K562 (cell line): ENCODE results near the gene DUSP10. TPM values are rescaled to one million over a fixed set of nuclear protein-coding genes. Genes with fewer than 3 reads are reported as not detected.

ENCODE experiments used
- BCOR ChIP-seq: fragments of 450-650 bp; IDR thresholded peaks from 2 replicates; pipeline ENCODE4 v1.6.1; 2016
- CREB1 ChIP-seq, 2 experiments: sonication (generic) in 1 of 2; formaldehyde crosslinking in 1 of 2; IDR thresholded peaks; 2 replicates each; pipeline versions ENCODE4 v1.6.1 to v1.8.0; 2012 to 2022; ENCODE audit warnings: inconsistent platforms in 1 of 2, mild to moderate bottlenecking in 1 of 2, missing genetic modification reagents in 1 of 2, moderate library complexity in 1 of 2
- ELF2 ChIP-seq: fragments of 250-450 bp; sonication (Bioruptor Pico); IDR thresholded peaks from 2 replicates; pipeline ENCODE4 v1.5.0; 2021; ENCODE audit warnings: mild to moderate bottlenecking
- ETV6 ChIP-seq, 3 experiments: fragments of 150-350 bp in 1 of 3; sonication (generic) in 1 of 3; formaldehyde crosslinking in 1 of 3; IDR thresholded peaks; 2 replicates each; pipeline versions ENCODE4 v1.6.1 to v1.8.0; 2014 to 2022; ENCODE audit warnings: borderline replicate concordance in 2 of 3, low read depth in 2 of 3, antibody characterized with exemption in 1 of 3, low read length in 1 of 3, mild to moderate bottlenecking in 1 of 3, missing genetic modification reagents in 1 of 3
- FOXJ2 ChIP-seq: fragments of 200-800 bp; sonication (Bioruptor generic); IDR thresholded peaks from 2 replicates; pipeline ENCODE4 v1.6.1; 2016; ENCODE audit warnings: missing genetic modification characterization, missing compliant biosample characterization
- KDM4B ChIP-seq, 2 experiments: fragments of 450-650 bp in 1 of 2; sonication (generic) in 1 of 2; IDR thresholded peaks; 2 replicates each; pipeline ENCODE4 v1.6.1; 2016 to 2017; ENCODE audit warnings: borderline replicate concordance in 2 of 2, antibody characterized with exemption in 1 of 2, low read depth in 1 of 2, mild to moderate bottlenecking in 1 of 2
- MEIS2 ChIP-seq: fragments of 450-650 bp; IDR thresholded peaks from 2 replicates; pipeline ENCODE4 v1.6.1; 2014; ENCODE audit warnings: mild to moderate bottlenecking; ENCODE audit not compliant: partially characterized antibody
- NR3C1 ChIP-seq: sonication (generic); formaldehyde crosslinking; IDR thresholded peaks from 2 replicates; pipeline ENCODE4 v1.8.1; 2022; ENCODE audit warnings: missing genetic modification reagents
- RBM22 ChIP-seq: fragments of 200-400 bp; formaldehyde crosslinking; IDR thresholded peaks from 2 replicates; pipeline ENCODE4 v1.6.1; 2018; ENCODE audit warnings: low read length, low read depth; ENCODE audit not compliant: poor library complexity, severe bottlenecking
- RFX1 ChIP-seq: fragments of 450-650 bp; IDR thresholded peaks from 2 replicates; pipeline ENCODE4 v1.6.1; 2016; ENCODE audit warnings: mild to moderate bottlenecking, moderate library complexity
- SMARCC2 ChIP-seq: fragments of 450-650 bp; IDR thresholded peaks from 2 replicates; pipeline ENCODE4 v1.6.1; 2017; ENCODE audit warnings: antibody characterized with exemption, moderate library complexity, mild to moderate bottlenecking, low read depth
- TAL1 ChIP-seq: fragments of 450-650 bp; IDR thresholded peaks from 2 replicates; pipeline ENCODE4 v1.6.1; 2016; ENCODE audit warnings: mild to moderate bottlenecking
- THRAP3 ChIP-seq: fragments of 450-650 bp; IDR thresholded peaks from 2 replicates; pipeline ENCODE4 v1.6.1; 2016; ENCODE audit warnings: mild to moderate bottlenecking, inconsistent platforms, borderline replicate concordance
- ZNF696 ChIP-seq: fragments of 250-450 bp; sonication (Bioruptor Pico); conservative IDR thresholded peaks from 2 replicates; pipeline ENCODE4 v1.4.0; 2020; ENCODE audit warnings: mild to moderate bottlenecking, moderate library complexity
- polyA plus RNA-seq, 8 experiments: library from polyadenylated mRNA; depleted of rRNA in 4 of 8; stranded (reverse) in 5 of 8; unstranded in 3 of 8; fragments of >200 nt; fragmentation: Nextera tagmentation in 2 of 8; fragmentation: Illumina TruSeq in 1 of 8; extraction: Ambion mirVana in 2 of 8; extraction: Trizol in 1 of 8; gene quantifications; 2 replicates each; pipeline versions ENCODE4 v1.2.1 to v1.2.3, GENCODE V29; 2011 to 2014; ENCODE audit warnings: inconsistent platforms in 1 of 8, missing spikeins in 1 of 8
- total RNA-seq, 7 experiments: library from RNA; depleted of rRNA in 6 of 7; stranded (reverse); fragments of >200 nt in 6 of 7; fragmentation: Illumina TruSeq in 2 of 7; extraction: Trizol in 2 of 7; gene quantifications; 2 replicates each; pipeline versions ENCODE4 v1.2.1 to v1.2.3, GENCODE V29; 2011 to 2021; ENCODE audit warnings: low replicate concordance in 1 of 7
- TF ChIP-seq, protein P1 (sequence below): fragments of 450-650 bp; IDR thresholded peaks from 2 replicates; pipeline ENCODE4 v1.7.1; 2018; ENCODE audit warnings: mild to moderate bottlenecking, low read depth; ENCODE audit not compliant: partially characterized antibody
- TF ChIP-seq, protein P2 (sequence below): sonication (generic); formaldehyde crosslinking; IDR thresholded peaks from 2 replicates; pipeline ENCODE4 v1.8.0; 2022; ENCODE audit warnings: mild to moderate bottlenecking, missing genetic modification reagents, borderline replicate concordance
- TF ChIP-seq, protein P3 (sequence below): sonication (generic); formaldehyde crosslinking; IDR thresholded peaks from 2 replicates; pipeline ENCODE4 v1.8.0; 2022; ENCODE audit warnings: mild to moderate bottlenecking, low read depth, missing genetic modification reagents
- TF ChIP-seq, protein P4 (sequence below), 2 experiments: fragments of 450-650 bp; IDR thresholded peaks; 2 replicates each; pipeline ENCODE4 v1.6.1; 2016

The DUSP10 gene
- total and polyA plus RNA-seq, 9 of the 15 experiments (the other 6 are each of a cell fraction or from before 2014, with no cell fraction given), result 1.7 to 8.3 (median 6.1) TPM

DNA sequence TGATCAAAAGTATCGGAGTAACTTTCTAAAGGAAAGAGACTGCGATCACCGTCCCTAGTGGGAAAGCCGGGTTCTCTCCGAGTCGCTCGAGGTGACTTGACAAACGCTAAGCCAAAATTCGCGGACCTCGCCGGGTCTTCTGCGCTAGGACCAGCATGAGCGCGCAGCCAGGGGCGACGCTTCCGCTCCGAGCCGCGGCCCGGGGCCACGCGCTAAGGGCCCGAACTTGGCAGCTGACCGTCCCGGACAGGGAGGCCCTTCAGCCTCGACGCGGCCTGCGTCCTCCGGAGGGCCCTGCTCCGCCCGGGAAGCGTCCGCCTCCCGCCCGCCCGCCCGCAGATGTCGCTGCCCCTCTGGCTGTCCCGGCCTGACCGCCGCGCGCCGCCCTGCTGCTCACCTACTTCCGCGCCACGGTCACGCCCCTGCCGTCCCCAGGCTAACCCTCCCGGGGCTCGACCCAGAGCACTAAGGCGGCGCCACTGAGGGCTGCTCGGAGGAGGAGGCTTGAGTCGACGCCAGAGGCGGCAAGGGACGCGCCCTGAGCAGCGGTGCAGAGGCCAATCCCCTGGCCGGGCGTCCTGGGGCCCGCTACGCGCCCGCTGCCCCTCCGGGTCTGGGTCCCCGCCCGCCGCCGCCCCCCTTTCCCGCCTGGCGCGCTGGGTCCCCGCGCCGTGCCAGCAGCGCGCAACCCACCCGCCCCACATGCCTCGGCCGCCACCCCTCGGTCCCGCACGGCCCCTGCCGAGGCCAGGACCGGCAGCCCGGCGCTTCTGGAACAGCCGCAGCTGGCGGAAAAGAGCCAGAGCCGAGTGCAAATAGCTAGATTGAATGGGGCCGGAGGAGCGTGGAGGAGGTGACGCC, 896 bp upstream of the DUSP10 start (continued):
- TF ChIP-seq, protein P1, sequence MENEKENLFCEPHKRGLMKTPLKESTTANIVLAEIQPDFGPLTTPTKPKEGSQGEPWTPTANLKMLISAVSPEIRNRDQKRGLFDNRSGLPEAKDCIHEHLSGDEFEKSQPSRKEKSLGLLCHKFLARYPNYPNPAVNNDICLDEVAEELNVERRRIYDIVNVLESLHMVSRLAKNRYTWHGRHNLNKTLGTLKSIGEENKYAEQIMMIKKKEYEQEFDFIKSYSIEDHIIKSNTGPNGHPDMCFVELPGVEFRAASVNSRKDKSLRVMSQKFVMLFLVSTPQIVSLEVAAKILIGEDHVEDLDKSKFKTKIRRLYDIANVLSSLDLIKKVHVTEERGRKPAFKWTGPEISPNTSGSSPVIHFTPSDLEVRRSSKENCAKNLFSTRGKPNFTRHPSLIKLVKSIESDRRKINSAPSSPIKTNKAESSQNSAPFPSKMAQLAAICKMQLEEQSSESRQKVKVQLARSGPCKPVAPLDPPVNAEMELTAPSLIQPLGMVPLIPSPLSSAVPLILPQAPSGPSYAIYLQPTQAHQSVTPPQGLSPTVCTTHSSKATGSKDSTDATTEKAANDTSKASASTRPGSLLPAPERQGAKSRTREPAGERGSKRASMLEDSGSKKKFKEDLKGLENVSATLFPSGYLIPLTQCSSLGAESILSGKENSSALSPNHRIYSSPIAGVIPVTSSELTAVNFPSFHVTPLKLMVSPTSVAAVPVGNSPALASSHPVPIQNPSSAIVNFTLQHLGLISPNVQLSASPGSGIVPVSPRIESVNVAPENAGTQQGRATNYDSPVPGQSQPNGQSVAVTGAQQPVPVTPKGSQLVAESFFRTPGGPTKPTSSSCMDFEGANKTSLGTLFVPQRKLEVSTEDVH, result no peak
- TF ChIP-seq ELF2 (peak; percentile 52; the same call in 1 of the 2 replicates), ZNF696 (CRISPR knock-in tag) (no peak), TAL1 (no peak), KDM4B (IDR thresholded peaks at IDR 0.05; ENCODE audit: borderline replicate concordance in 2 of 2, low read depth in 1 of 2) (no peak), BCOR (no peak), SMARCC2 (no peak), NR3C1 (0 out of 2 replicates have a peak, but pooled peaks have one; percentile 79), ETV6 (IDR thresholded peaks at IDR 0.05; ENCODE audit: borderline replicate concordance in 1 of 2, low read depth in 2 of 2, low read length in 1 of 2) (no peak), ETV6 (CRISPR knock-in tag; IDR thresholded peaks at IDR 0.05; ENCODE audit: borderline replicate concordance) (no peak), RFX1 (no peak), RBM22 (no peak), FOXJ2 (tag) (0 out of 2 replicates have a peak, but pooled peaks have one; percentile 24), THRAP3 (no peak), CREB1 (IDR thresholded peaks at IDR 0.05) (no peak), CREB1 (CRISPR knock-in tag; IDR thresholded peaks at IDR 0.05) (peak; percentile 65; the same call in 1 of the 2 replicates), MEIS2 (no peak)
- TF ChIP-seq, protein P2, sequence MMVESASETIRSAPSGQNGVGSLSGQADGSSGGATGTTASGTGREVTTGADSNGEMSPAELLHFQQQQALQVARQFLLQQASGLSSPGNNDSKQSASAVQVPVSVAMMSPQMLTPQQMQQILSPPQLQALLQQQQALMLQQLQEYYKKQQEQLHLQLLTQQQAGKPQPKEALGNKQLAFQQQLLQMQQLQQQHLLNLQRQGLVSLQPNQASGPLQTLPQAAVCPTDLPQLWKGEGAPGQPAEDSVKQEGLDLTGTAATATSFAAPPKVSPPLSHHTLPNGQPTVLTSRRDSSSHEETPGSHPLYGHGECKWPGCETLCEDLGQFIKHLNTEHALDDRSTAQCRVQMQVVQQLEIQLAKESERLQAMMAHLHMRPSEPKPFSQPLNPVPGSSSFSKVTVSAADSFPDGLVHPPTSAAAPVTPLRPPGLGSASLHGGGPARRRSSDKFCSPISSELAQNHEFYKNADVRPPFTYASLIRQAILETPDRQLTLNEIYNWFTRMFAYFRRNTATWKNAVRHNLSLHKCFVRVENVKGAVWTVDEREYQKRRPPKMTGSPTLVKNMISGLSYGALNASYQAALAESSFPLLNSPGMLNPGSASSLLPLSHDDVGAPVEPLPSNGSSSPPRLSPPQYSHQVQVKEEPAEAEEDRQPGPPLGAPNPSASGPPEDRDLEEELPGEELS, result no peak
- TF ChIP-seq, protein P3, sequence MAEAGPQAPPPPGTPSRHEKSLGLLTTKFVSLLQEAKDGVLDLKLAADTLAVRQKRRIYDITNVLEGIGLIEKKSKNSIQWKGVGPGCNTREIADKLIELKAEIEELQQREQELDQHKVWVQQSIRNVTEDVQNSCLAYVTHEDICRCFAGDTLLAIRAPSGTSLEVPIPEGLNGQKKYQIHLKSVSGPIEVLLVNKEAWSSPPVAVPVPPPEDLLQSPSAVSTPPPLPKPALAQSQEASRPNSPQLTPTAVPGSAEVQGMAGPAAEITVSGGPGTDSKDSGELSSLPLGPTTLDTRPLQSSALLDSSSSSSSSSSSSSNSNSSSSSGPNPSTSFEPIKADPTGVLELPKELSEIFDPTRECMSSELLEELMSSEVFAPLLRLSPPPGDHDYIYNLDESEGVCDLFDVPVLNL (CRISPR knock-in tag), result peak; percentile 64; the same call in 1 of the 2 replicates
- TF ChIP-seq, protein P4, sequence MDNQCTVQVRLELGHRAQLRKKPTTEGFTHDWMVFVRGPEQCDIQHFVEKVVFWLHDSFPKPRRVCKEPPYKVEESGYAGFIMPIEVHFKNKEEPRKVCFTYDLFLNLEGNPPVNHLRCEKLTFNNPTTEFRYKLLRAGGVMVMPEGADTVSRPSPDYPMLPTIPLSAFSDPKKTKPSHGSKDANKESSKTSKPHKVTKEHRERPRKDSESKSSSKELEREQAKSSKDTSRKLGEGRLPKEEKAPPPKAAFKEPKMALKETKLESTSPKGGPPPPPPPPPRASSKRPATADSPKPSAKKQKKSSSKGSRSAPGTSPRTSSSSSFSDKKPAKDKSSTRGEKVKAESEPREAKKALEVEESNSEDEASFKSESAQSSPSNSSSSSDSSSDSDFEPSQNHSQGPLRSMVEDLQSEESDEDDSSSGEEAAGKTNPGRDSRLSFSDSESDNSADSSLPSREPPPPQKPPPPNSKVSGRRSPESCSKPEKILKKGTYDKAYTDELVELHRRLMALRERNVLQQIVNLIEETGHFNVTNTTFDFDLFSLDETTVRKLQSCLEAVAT (IDR thresholded peaks at IDR 0.05), result no peak; a peak in 1 of 4 replicates
